Suprapubic skin (tissue), 3 donors: ENCODE results near the gene CDC25B.

Experiments
- EP300 ChIP-seq: sonication (generic); formaldehyde crosslinking; IDR thresholded peaks from one replicate; pipeline ENCODE4 v1.6.1; 2017; ENCODE audit warnings: antibody characterized with exemption
- TF ChIP-seq, protein P1 (sequence below), 2 donors: fragments of 200-600 bp in 1 of 2; fragments of 450-650 bp in 1 of 2; sonication (generic) in 1 of 2; IDR thresholded peaks; one replicate each; pipeline ENCODE4 v1.5.1; 2016 to 2019; ENCODE audit warnings: antibody characterized with exemption in 2 of 2, mild to moderate bottlenecking in 1 of 2, moderate library complexity in 1 of 2

GRCh38 chr20:3794701-3795420 lies 1.2 kb upstream of the CDC25B start:
- TF ChIP-seq, protein P1, sequence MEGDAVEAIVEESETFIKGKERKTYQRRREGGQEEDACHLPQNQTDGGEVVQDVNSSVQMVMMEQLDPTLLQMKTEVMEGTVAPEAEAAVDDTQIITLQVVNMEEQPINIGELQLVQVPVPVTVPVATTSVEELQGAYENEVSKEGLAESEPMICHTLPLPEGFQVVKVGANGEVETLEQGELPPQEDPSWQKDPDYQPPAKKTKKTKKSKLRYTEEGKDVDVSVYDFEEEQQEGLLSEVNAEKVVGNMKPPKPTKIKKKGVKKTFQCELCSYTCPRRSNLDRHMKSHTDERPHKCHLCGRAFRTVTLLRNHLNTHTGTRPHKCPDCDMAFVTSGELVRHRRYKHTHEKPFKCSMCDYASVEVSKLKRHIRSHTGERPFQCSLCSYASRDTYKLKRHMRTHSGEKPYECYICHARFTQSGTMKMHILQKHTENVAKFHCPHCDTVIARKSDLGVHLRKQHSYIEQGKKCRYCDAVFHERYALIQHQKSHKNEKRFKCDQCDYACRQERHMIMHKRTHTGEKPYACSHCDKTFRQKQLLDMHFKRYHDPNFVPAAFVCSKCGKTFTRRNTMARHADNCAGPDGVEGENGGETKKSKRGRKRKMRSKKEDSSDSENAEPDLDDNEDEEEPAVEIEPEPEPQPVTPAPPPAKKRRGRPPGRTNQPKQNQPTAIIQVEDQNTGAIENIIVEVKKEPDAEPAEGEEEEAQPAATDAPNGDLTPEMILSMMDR (IDR thresholded peaks at IDR 0.05) = no peak
- TF ChIP-seq EP300 = no peak
